HEK293T (cell line): ENCODE results near the gene SPATA32.
"Not testable (repeated sequence)": the region's sequence is repeated elsewhere in the genome, so short reads cannot be mapped to it uniquely, and the experiment has no call there.

Experiments
- ARNT ChIP-seq: fragments of 450-650 bp; IDR thresholded peaks from 2 replicates; pipeline ENCODE4 v1.6.1; 2017; ENCODE audit warnings: mild to moderate bottlenecking
- FOXA1 ChIP-seq: fragments of 450-650 bp; IDR thresholded peaks from 2 replicates; pipeline ENCODE4 v1.6.1; 2016; ENCODE audit warnings: mild to moderate bottlenecking
- FOXM1 ChIP-seq: fragments of 450-650 bp; IDR thresholded peaks from 2 replicates; pipeline ENCODE4 v1.6.1; 2017; ENCODE audit warnings: mild to moderate bottlenecking, borderline replicate concordance
- HDGF ChIP-seq: fragments of 450-650 bp; IDR thresholded peaks from 2 replicates; pipeline ENCODE4 v1.6.1; 2017; ENCODE audit warnings: antibody characterized with exemption, borderline replicate concordance
- NFRKB ChIP-seq: fragments of 450-650 bp; IDR thresholded peaks from 2 replicates; pipeline ENCODE4 v1.6.1; 2016; ENCODE audit warnings: mild to moderate bottlenecking, moderate library complexity
- SP1 ChIP-seq: fragments of 450-650 bp; IDR thresholded peaks from 2 replicates; pipeline ENCODE4 v1.6.1; 2017
- ZNF384 ChIP-seq: fragments of 450-650 bp; IDR thresholded peaks from 2 replicates; pipeline ENCODE4 v1.6.1; 2016
- TF ChIP-seq, protein P1 (sequence below): fragments of 450-650 bp; IDR thresholded peaks from 2 replicates; pipeline ENCODE4 v1.6.1; 2016

DNA sequence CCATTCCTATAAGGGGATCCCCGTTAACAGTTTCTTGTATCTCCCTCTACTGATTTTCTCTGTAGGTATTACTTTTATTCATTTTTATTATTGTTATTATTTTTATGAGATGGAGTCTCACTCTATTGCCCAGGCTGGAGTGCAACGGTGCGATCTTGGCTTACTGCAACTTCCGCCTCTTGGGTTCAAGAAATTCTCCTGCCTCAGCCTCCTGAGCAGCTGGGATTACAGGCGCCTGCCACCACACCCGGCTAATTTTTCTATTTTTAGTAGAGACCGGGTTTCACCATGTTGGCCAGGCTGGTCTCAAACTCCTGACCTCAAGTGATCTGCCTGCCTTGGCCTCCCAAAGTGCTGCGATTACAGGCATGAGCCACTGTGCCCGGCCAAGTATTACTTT, 40.3 kb upstream of the SPATA32 start:
- TF ChIP-seq NFRKB, FOXA1, FOXM1, HDGF, ARNT, SP1, ZNF384: not testable (repeated sequence)
- TF ChIP-seq, protein P1, sequence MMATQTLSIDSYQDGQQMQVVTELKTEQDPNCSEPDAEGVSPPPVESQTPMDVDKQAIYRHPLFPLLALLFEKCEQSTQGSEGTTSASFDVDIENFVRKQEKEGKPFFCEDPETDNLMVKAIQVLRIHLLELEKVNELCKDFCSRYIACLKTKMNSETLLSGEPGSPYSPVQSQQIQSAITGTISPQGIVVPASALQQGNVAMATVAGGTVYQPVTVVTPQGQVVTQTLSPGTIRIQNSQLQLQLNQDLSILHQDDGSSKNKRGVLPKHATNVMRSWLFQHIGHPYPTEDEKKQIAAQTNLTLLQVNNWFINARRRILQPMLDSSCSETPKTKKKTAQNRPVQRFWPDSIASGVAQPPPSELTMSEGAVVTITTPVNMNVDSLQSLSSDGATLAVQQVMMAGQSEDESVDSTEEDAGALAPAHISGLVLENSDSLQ: not testable (repeated sequence)
